Activated naive CD4-positive, alpha-beta T cell treated with anti-CD3 and anti-CD28 coated beads for 36 hours (primary cell): ENCODE data around the gene CDC42BPA. TPM values are rescaled to one million over a fixed set of nuclear protein-coding genes. Genes with fewer than 3 reads are reported as not detected.

Source experiments
- CTCF ChIA-PET: fragments of 350-600 bp; sonication (Branson Sonifier 250); formaldehyde crosslinking; loops from one replicate; lab custom pipeline; 2021; ENCODE audit warnings: antibody characterized with exemption; lab: Charles Lee
- DNase-seq: peaks from one replicate; pipeline ENCODE4 v3.0.0-alpha.2; 2020
- H3K27ac Mint-ChIP-seq: one replicate; pipeline ENCODE4 v1.8.0; 2021; ENCODE audit warnings: mild to moderate bottlenecking, mixed read lengths
- H3K27me3 Mint-ChIP-seq: one replicate; pipeline ENCODE4 v1.8.0; 2021; ENCODE audit warnings: low read depth, mixed read lengths
- H3K36me3 Mint-ChIP-seq: one replicate; pipeline ENCODE4 v1.8.0; 2021; ENCODE audit warnings: low read depth, mixed read lengths
- H3K4me1 Mint-ChIP-seq: one replicate; pipeline ENCODE4 v1.8.0; 2021; ENCODE audit warnings: low read depth, mixed read lengths
- H3K4me3 Mint-ChIP-seq: one replicate; pipeline ENCODE4 v1.8.0; 2021; ENCODE audit warnings: mild to moderate bottlenecking, moderate library complexity, mixed read lengths
- H3K9me3 Mint-ChIP-seq: one replicate; pipeline ENCODE4 v1.8.0; 2021; ENCODE audit warnings: mixed read lengths
- intact Hi-C: fragments of 100-400 bp; cut with micrococcal nuclease; formaldehyde crosslinking; loops from one replicate; pipeline ENCODE4 v1.15.1; 2023
- total RNA-seq, 2 experiments: library from RNA; stranded (reverse); gene quantifications; one replicate each; pipeline ENCODE4 v1.2.3, GENCODE V29; 2021

CDC42BPA gene
- total RNA-seq, 2 experiments from 2014 or later: 5.0 to 5.8 TPM

- intact Hi-C loops: loop anchor here (5.0 kb wide), 1 partner anchor 80 kb away; no protein-coding TSS in a partner anchor
- H3K27me3 Mint-ChIP-seq: peaks cover 3% of the 10 kb centered on the region
These were observed 246.3 kb downstream of the CDC42BPA start for GRCh38 chr1:227071895-227072587.

DNA sequence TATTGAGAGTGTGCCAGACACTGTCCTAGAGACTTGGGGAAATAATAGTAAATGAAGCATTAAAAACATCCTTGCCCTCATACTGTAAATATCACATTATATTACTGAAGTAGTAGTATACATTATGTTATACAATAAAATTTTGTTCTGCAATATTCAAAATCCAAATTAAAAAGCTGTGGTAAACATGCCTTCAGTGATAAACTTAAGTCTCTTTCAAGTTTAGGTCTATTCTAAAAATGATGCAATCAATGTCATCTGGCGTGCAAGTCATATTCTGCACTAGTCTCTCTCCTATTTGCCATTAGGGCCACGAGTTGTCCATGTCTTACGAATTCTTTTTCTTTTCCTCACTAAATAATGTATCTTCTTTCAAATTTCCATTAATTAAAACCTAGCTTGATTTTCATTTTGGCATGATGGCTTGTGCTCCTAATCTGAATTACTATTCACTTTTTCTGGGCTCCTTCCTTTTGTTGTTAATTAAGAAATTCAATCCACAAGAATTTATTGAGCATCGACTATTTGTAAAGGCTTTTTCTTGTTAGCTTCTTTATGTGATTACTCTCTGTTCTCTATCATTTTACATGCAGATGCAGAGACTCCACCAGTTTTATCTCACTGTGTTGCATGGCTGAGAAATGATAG, 247.5 kb downstream of the CDC42BPA start:
- no peak for DNase-seq
- peaks cover 4% of the 10 kb centered on the region for H3K27me3 Mint-ChIP-seq
- no peaks in the 10 kb centered on the region for H3K9me3 Mint-ChIP-seq
- no peak overlapping the region for H3K27ac Mint-ChIP-seq
- no peak overlapping the region for H3K4me3 Mint-ChIP-seq
- intact Hi-C loops: loop anchor here (5.0 kb wide), 1 partner anchor 78 kb away; no protein-coding TSS in a partner anchor
- peaks cover 3% of the 10 kb centered on the region for H3K4me1 Mint-ChIP-seq
- CTCF ChIA-PET: no interaction called here
- H3K36me3 Mint-ChIP-seq: no peaks in the 10 kb centered on the region

More at GRCh38 chr1:227071895-227072587, 246.3 kb downstream of the CDC42BPA start:
- CTCF ChIA-PET: interaction anchor here (1.0 kb wide), 1 partner anchor 8 kb away, joined by 4 read pairs; no protein-coding TSS in a partner anchor
- no peak overlapping the region for H3K4me3 Mint-ChIP-seq
- H3K36me3 Mint-ChIP-seq: no peaks in the 10 kb centered on the region
- no peak overlapping the region for H3K27ac Mint-ChIP-seq
- H3K9me3 Mint-ChIP-seq: no peaks in the 10 kb centered on the region
- H3K4me1 Mint-ChIP-seq: peaks cover 3% of the 10 kb centered on the region
- no peak for DNase-seq

DNA sequence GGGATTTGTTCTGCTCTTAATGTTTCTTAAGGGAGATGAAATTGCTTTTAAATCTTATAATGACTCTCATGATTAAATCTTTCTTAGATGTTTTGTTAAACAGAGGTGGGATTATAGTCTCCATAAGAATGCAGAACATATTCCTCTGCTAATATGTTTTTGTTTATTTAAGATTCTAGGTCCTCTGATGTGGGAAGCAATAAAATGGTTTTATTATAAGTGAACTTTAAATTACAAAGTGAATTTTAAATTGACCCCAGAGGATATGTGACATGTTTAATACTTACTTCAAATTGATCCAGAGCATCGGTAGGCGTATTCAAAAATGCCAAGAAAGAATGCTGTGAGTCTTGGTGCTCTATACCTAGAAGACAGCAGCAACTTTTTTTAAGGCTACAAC, 248.8 kb downstream of the CDC42BPA start:
- Mint-ChIP-seq H3K36me3 (no peaks in the 10 kb centered on the region), H3K27ac (no peak overlapping the region), H3K9me3 (no peaks in the 10 kb centered on the region), H3K4me1 (peaks cover 3% of the 10 kb centered on the region), H3K27me3 (peaks cover 10% of the 10 kb centered on the region), H3K4me3 (no peak overlapping the region)
- intact Hi-C loops: no loop called here
- DNase-seq: no peak
- CTCF ChIA-PET: no interaction called here

DNA sequence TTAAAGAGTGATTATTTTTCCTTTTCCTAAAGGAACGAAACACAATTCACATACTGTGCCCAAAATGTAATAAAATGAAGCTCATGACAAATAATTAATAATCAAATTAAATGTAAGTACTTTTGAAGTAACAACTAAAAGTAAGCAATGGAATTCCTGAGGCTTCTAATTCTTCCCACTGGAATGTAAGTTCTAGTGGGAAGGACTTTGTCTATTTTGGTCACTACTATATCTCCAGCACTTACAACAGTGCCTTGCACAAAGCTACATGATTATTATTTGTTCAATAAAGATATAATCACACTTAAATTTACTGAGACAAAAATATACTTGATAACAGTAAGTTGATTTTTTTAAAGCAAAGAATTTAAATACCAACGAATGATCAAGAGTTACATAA, 249.4 kb downstream of the CDC42BPA start:
- Mint-ChIP-seq H3K27ac (no peak overlapping the region), H3K27me3 (peaks cover 10% of the 10 kb centered on the region), H3K36me3 (no peaks in the 10 kb centered on the region), H3K4me3 (no peak overlapping the region), H3K4me1 (peaks cover 3% of the 10 kb centered on the region), H3K9me3 (no peaks in the 10 kb centered on the region)
- no peak for DNase-seq
- CTCF ChIA-PET: no interaction called here
- intact Hi-C loops: no loop called here

GRCh38 chr1:227066999-227067398, 251.3 kb downstream of the CDC42BPA start:
- peaks cover 10% of the 10 kb centered on the region for H3K27me3 Mint-ChIP-seq
- H3K4me1 Mint-ChIP-seq: peaks cover 3% of the 10 kb centered on the region
- H3K27ac Mint-ChIP-seq: no peak overlapping the region
- DNase-seq: no peak
- H3K4me3 Mint-ChIP-seq: no peak overlapping the region
- no peaks in the 10 kb centered on the region for H3K36me3 Mint-ChIP-seq
- no peaks in the 10 kb centered on the region for H3K9me3 Mint-ChIP-seq
- intact Hi-C loops: no loop called here
- CTCF ChIA-PET: interaction anchor here (1.3 kb wide), 1 partner anchor 27 kb away, joined by 3 read pairs; no protein-coding TSS in a partner anchor

- CTCF ChIA-PET: no interaction called here
- no peak for DNase-seq
- intact Hi-C loops: no loop called here
- H3K4me1 Mint-ChIP-seq: peaks cover 3% of the 10 kb centered on the region
- no peak overlapping the region for H3K27ac Mint-ChIP-seq
- H3K36me3 Mint-ChIP-seq: no peaks in the 10 kb centered on the region
- peaks cover 1% of the 10 kb centered on the region for H3K9me3 Mint-ChIP-seq
- H3K4me3 Mint-ChIP-seq: no peak overlapping the region
- H3K27me3 Mint-ChIP-seq: peaks cover 10% of the 10 kb centered on the region
These were observed 253.0 kb downstream of the CDC42BPA start for GRCh38 chr1:227065311-227065710.

- Mint-ChIP-seq H3K27me3 (peaks cover 10% of the 10 kb centered on the region), H3K4me1 (peaks cover 3% of the 10 kb centered on the region), H3K9me3 (peaks cover 10% of the 10 kb centered on the region), H3K4me3 (no peak overlapping the region), H3K27ac (no peak overlapping the region), H3K36me3 (peaks cover 1% of the 10 kb centered on the region)
- intact Hi-C loops: no loop called here
- CTCF ChIA-PET: no interaction called here
- no peak for DNase-seq
These were observed 256.0 kb downstream of the CDC42BPA start for GRCh38 chr1:227062306-227062705.

DNA sequence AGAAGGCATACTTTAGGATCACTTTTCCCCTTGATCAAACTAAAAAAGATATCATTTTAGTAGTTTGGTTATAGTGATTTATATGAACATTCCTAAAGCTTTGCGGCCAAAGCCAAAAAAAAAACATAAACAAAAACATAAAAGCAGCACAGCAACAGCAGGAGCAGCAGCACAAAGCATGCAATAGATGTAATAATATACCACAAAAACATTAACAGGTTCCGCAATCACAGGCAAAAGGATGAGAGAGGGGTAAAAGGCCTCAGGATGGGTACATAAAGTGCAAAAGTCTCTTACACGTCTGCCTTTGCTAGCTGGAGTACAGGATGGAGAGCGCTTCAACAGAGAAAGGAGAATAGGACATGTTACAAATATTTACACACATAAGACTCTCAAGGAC, 259.2 kb downstream of the CDC42BPA start:
- CTCF ChIA-PET: no interaction called here
- Mint-ChIP-seq H3K27me3 (no peaks in the 10 kb centered on the region), H3K27ac (no peak overlapping the region)

DNA sequence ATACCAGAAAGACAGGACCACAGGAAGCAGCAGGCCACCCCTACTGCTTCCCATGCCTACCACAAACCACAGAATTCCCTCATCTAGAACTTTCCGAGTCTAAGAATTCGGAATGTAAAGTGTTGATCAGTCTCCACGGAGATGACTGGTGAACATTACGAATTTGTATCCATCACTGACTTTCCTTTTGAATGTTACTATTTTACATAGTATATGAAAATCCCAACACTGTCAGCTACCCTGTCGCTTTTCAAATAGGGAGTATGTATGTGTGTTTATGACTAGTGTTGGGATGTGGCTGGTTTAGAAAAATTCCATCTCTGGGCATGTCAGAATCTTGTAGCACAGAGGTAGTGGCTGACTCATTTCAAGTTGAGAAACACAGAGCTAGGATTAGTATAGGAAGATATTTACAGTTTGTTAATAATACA, 260.0 kb downstream of the CDC42BPA start:
- Mint-ChIP-seq H3K4me3 (no peak overlapping the region), H3K9me3 (peaks cover 10% of the 10 kb centered on the region), H3K27me3 (no peaks in the 10 kb centered on the region), H3K36me3 (peaks cover 1% of the 10 kb centered on the region), H3K27ac (no peak overlapping the region), H3K4me1 (peaks cover 3% of the 10 kb centered on the region)
- CTCF ChIA-PET: no interaction called here
- intact Hi-C loops: no loop called here
- DNase-seq: no peak

More for the DNA sequence above, 259.2 kb downstream of the CDC42BPA start:
- intact Hi-C loops: no loop called here
- no peak for DNase-seq
- Mint-ChIP-seq H3K9me3 (peaks cover 10% of the 10 kb centered on the region), H3K36me3 (peaks cover 1% of the 10 kb centered on the region), H3K4me3 (no peak overlapping the region), H3K4me1 (peaks cover 3% of the 10 kb centered on the region)

- no peak for DNase-seq
- H3K4me3 Mint-ChIP-seq: no peak overlapping the region
- CTCF ChIA-PET: no interaction called here
- H3K4me1 Mint-ChIP-seq: no peaks in the 10 kb centered on the region
- H3K9me3 Mint-ChIP-seq: no peaks in the 10 kb centered on the region
- H3K27ac Mint-ChIP-seq: no peak overlapping the region
- intact Hi-C loops: no loop called here
- peaks cover 1% of the 10 kb centered on the region for H3K36me3 Mint-ChIP-seq
- H3K27me3 Mint-ChIP-seq: peaks cover 2% of the 10 kb centered on the region
These were observed 269.0 kb downstream of the CDC42BPA start for GRCh38 chr1:227049253-227049652.

- Mint-ChIP-seq H3K4me1 (no peaks in the 10 kb centered on the region), H3K4me3 (no peak overlapping the region), H3K27me3 (peaks cover 2% of the 10 kb centered on the region), H3K9me3 (no peaks in the 10 kb centered on the region), H3K36me3 (peaks cover 1% of the 10 kb centered on the region), H3K27ac (no peak overlapping the region)
- CTCF ChIA-PET: interaction anchor here (1.1 kb wide), 1 partner anchor 14 kb away, joined by 4 read pairs; no protein-coding TSS in a partner anchor
- no peak for DNase-seq
- intact Hi-C loops: no loop called here
These were observed 274.5 kb downstream of the CDC42BPA start for GRCh38 chr1:227043755-227044154.

DNA sequence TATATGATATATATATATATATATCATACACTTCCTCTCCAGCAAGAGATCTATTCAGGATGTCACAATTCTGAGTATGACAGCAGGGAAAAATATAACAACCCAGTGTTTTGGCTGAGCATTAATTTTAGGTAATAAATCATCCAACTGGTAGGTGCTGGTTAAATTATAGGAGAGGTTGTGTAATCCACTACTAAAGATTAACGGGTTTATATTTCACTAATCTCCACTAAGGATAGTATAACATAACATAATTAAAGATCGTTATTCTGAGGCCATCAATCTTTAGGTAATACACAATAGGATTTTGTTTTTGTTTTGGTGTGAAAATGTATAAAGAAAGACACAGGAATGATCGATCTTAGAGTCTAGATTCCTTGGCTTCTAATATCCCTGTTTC, 276.0 kb downstream of the CDC42BPA start:
- CTCF ChIA-PET: no interaction called here
- Mint-ChIP-seq H3K4me1 (peaks cover 7% of the 10 kb centered on the region), H3K27me3 (peaks cover 2% of the 10 kb centered on the region), H3K4me3 (no peak overlapping the region), H3K36me3 (peaks cover 1% of the 10 kb centered on the region), H3K9me3 (no peaks in the 10 kb centered on the region), H3K27ac (no peak overlapping the region)
- DNase-seq: no peak
- intact Hi-C loops: no loop called here

- intact Hi-C loops: no loop called here
These were observed 279.9 kb downstream of the CDC42BPA start for GRCh38 chr1:227038401-227038800.

More at GRCh38 chr1:227038401-227038800, 279.9 kb downstream of the CDC42BPA start:
- Mint-ChIP-seq H3K9me3 (no peaks in the 10 kb centered on the region), H3K4me1 (peaks cover 10% of the 10 kb centered on the region), H3K36me3 (no peaks in the 10 kb centered on the region), H3K27ac (no peak overlapping the region), H3K27me3 (no peaks in the 10 kb centered on the region), H3K4me3 (no peak overlapping the region)
- CTCF ChIA-PET: no interaction called here
- DNase-seq: no peak
